CD4-positive, alpha-beta T cell (primary cell): ENCODE data around the gene BTBD3. TPM values are rescaled to one million over a fixed set of nuclear protein-coding genes. Genes with fewer than 3 reads are reported as not detected.

Experiments
- ATAC-seq: fragments of 200-7000 bp; cut with Tn5 transposase; one replicate; pipeline ENCODE4 v1.10.0; 2022; ENCODE audit warnings: mild to moderate bottlenecking; ENCODE audit not compliant: poor library complexity
- CTCF ChIA-PET: fragments of 350-600 bp; sonication (Branson Sonifier 250); formaldehyde crosslinking; loops from one replicate; lab custom pipeline; 2021; ENCODE audit warnings: antibody characterized with exemption, inconsistent platforms; lab: Charles Lee
- POLR2A ChIA-PET: fragments of 350-600 bp; sonication (Branson Sonifier 250); formaldehyde crosslinking; loops from one replicate; lab custom pipeline; 2021; ENCODE audit warnings: antibody characterized with exemption, inconsistent platforms; lab: Charles Lee
- DNase-seq, 14 experiments: peaks; one replicate each; pipeline ENCODE4 v3.0.0-alpha.2; 2013 to 2020; ENCODE audit warnings: mixed read lengths in 2 of 14
- H3K27ac ChIP-seq, 2 donors: one replicate each; pipeline versions ENCODE4 v1.5.1 to v1.7.0; 2013; ENCODE audit warnings: low read length in 2 of 2, low read depth in 1 of 2, mild to moderate bottlenecking in 1 of 2
- H3K27me3 ChIP-seq, 2 experiments: 1 replicate in 1 of 2; 2 replicates in 1 of 2; pipeline versions ENCODE4 v1.6.1 to v1.7.0; 2013; ENCODE audit warnings: low read length in 2 of 2, control low read depth in 1 of 2, mild to moderate bottlenecking in 1 of 2, moderate library complexity in 1 of 2; ENCODE audit not compliant: insufficient read depth in 2 of 2, control insufficient read depth in 1 of 2
- H3K36me3 ChIP-seq: one replicate; pipeline ENCODE4 v1.6.1; 2013; ENCODE audit warnings: low read length, control low read depth; ENCODE audit not compliant: insufficient read depth
- H3K4me1 ChIP-seq: one replicate; pipeline ENCODE4 v1.6.1; 2013; ENCODE audit warnings: low read length, control low read depth; ENCODE audit not compliant: insufficient read depth
- H3K4me3 ChIP-seq: one replicate; pipeline ENCODE4 v1.5.1; 2013; ENCODE audit warnings: mild to moderate bottlenecking, low read length, moderate library complexity
- H3K9me3 ChIP-seq, 2 experiments: 1 replicate in 1 of 2; 2 replicates in 1 of 2; pipeline versions ENCODE4 v1.6.1 to v1.7.0; 2013; ENCODE audit warnings: low read length in 2 of 2, mild to moderate bottlenecking in 2 of 2, control low read depth in 1 of 2, moderate library complexity in 1 of 2; ENCODE audit not compliant: control insufficient read depth in 1 of 2, insufficient read depth in 1 of 2
- H3K27ac Mint-ChIP-seq: one replicate; pipeline ENCODE4 v1.8.0; 2020; ENCODE audit warnings: mixed read lengths
- H3K27me3 Mint-ChIP-seq: one replicate; pipeline ENCODE4 v1.8.0; 2021; ENCODE audit warnings: mixed read lengths
- H3K36me3 Mint-ChIP-seq: one replicate; pipeline ENCODE4 v1.8.0; 2021; ENCODE audit warnings: low read depth, mixed read lengths
- H3K4me1 Mint-ChIP-seq: one replicate; pipeline ENCODE4 v1.8.0; 2021; ENCODE audit warnings: low read depth, mixed read lengths
- H3K4me3 Mint-ChIP-seq: one replicate; pipeline ENCODE4 v1.8.0; 2020; ENCODE audit warnings: mild to moderate bottlenecking, mixed read lengths
- H3K9me3 Mint-ChIP-seq: one replicate; pipeline ENCODE4 v1.8.0; 2020; ENCODE audit warnings: mixed read lengths
- intact Hi-C, 2 experiments: fragments of 100-400 bp; cut with DNase I in 1 of 2; cut with micrococcal nuclease in 1 of 2; formaldehyde crosslinking; loops; one replicate each; pipeline versions ENCODE4 v1.15.1 to v1.9.0; 2023 to 2025; cut with DNase I, micrococcal nuclease
- total RNA-seq, 174 experiments: library from RNA in 2 of 174; stranded (reverse) in 2 of 174; gene quantifications; one replicate each; pipeline ENCODE4 v1.2.3 and lab custom pipeline; 2021 to 2026
- TF ChIP-seq, protein P1 (sequence below): fragments of 200-600 bp; IDR thresholded peaks from one replicate; pipeline ENCODE4 v1.8.0; 2022; ENCODE audit warnings: antibody characterized with exemption, mild to moderate bottlenecking

The BTBD3 gene
- total RNA-seq, 2 experiments from 2014 or later: 1.0 to 3.9 TPM

DNA sequence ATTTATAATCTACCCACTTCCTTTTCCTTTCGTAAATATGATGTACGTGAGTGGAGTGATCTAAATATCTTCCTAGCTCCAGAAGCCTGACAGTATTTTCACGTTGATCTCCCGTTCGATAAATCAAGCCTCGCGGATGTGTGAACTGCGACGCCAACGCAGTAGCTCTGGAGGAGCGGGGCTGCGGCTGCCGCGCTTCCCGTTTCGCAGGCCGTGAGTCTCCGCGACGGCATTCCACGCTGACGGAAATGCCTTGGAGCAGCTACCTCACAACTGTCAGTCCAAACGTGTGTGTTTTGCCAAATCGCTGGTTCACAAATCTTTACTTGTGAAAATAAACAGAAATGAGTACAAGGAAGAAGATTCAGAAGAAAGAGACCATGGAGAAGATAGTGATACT is 41.2 kb downstream of the BTBD3 start:
- POLR2A ChIA-PET: interaction anchor here (1.1 kb wide), 1 partner anchor 22 kb away, joined by 3 read pairs; no protein-coding TSS in a partner anchor
- peaks cover 0 to 14% of the 10 kb centered on the region in 2 experiments for H3K9me3 ChIP-seq
- no peaks in the 10 kb centered on the region for H3K27me3 ChIP-seq

DNA sequence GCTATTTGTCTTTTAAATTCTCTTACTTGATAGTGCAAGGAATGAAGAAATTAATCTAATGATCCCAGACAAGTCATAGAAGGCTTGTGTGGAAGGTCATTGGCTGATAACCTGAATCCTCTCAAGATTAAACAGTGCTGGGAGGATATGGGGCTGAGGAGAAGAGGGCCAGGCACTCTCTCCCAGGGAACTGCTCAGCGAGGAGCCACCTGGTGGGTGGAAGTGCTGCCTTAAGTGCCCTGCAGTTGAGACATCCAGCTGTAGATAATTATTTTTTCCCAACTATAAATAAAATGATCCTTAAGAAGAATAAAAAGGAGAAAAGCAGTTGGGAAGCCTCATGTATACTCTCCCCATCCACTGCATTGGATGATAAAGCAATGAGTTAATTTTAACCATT is 47.9 kb downstream of the BTBD3 start:
- H3K27me3 ChIP-seq: no peaks in the 10 kb centered on the region
- ChIA-PET CTCF (no interaction called here), POLR2A (no interaction called here)
- Mint-ChIP-seq H3K9me3 (no peaks in the 10 kb centered on the region), H3K27me3 (no peaks in the 10 kb centered on the region), H3K36me3 (no peaks in the 10 kb centered on the region), H3K27ac (no peak overlapping the region), H3K4me3 (no peak overlapping the region), H3K4me1 (no peaks in the 10 kb centered on the region)
- intact Hi-C loops: no loop called here
- DNase-seq (no peak), ATAC-seq (no peak)
- H3K4me3 ChIP-seq: no peak overlapping the region
- peaks cover 0 to 4% of the 10 kb centered on the region in 2 experiments for H3K9me3 ChIP-seq
- no peaks in the 10 kb centered on the region for H3K36me3 ChIP-seq
- TF ChIP-seq, protein P1, sequence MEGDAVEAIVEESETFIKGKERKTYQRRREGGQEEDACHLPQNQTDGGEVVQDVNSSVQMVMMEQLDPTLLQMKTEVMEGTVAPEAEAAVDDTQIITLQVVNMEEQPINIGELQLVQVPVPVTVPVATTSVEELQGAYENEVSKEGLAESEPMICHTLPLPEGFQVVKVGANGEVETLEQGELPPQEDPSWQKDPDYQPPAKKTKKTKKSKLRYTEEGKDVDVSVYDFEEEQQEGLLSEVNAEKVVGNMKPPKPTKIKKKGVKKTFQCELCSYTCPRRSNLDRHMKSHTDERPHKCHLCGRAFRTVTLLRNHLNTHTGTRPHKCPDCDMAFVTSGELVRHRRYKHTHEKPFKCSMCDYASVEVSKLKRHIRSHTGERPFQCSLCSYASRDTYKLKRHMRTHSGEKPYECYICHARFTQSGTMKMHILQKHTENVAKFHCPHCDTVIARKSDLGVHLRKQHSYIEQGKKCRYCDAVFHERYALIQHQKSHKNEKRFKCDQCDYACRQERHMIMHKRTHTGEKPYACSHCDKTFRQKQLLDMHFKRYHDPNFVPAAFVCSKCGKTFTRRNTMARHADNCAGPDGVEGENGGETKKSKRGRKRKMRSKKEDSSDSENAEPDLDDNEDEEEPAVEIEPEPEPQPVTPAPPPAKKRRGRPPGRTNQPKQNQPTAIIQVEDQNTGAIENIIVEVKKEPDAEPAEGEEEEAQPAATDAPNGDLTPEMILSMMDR: no peak
- no peak overlapping the region for H3K27ac ChIP-seq
- no peaks in the 10 kb centered on the region for H3K4me1 ChIP-seq

More for the DNA sequence above, 41.2 kb downstream of the BTBD3 start:
- Mint-ChIP-seq H3K27ac (no peak overlapping the region), H3K36me3 (no peaks in the 10 kb centered on the region), H3K27me3 (no peaks in the 10 kb centered on the region), H3K9me3 (peaks cover 2% of the 10 kb centered on the region), H3K4me3 (no peak overlapping the region), H3K4me1 (peaks cover 4% of the 10 kb centered on the region)
- TF ChIP-seq, protein P1: no peak
- DNase-seq (no peak), ATAC-seq (no peak)
- no peak overlapping the region for H3K4me3 ChIP-seq
- H3K27ac ChIP-seq: no peak overlapping the region
- CTCF ChIA-PET: no interaction called here
- H3K4me1 ChIP-seq: no peaks in the 10 kb centered on the region
- no peaks in the 10 kb centered on the region for H3K36me3 ChIP-seq
- intact Hi-C loops: no loop called here

DNA sequence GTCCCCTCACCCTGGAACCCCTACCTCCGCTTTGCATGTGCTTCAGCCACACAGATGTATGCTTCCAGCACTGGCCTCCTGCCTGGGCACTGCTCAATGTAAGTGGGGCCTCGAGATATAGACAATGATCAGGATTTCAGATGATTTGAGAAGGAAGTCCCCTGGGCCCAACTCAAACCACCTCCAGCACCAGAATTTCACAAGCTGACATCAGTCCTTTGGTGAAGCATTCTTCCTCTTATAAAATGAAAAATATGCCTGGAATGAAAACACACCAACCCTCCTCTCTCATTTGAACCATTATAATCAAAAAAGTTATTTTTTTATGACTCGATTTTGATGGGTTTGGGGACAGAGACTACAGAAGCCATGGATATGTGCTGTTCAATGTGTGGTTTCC is 48.5 kb downstream of the BTBD3 start:
- no peaks in the 10 kb centered on the region for H3K4me1 ChIP-seq
- H3K36me3 Mint-ChIP-seq: no peaks in the 10 kb centered on the region
- TF ChIP-seq, protein P1: no peak
- H3K27ac Mint-ChIP-seq: no peak overlapping the region
- no peak for DNase-seq
- H3K4me1 Mint-ChIP-seq: no peaks in the 10 kb centered on the region
- POLR2A ChIA-PET: no interaction called here
- intact Hi-C loops: no loop called here
- H3K27me3 ChIP-seq: no peaks in the 10 kb centered on the region
- no peak for ATAC-seq
- no peak overlapping the region for H3K4me3 ChIP-seq
- peaks cover 0 to 5% of the 10 kb centered on the region in 2 experiments for H3K9me3 ChIP-seq
- H3K27ac ChIP-seq: no peak overlapping the region
- CTCF ChIA-PET: no interaction called here
- H3K36me3 ChIP-seq: no peaks in the 10 kb centered on the region
- no peaks in the 10 kb centered on the region for H3K27me3 Mint-ChIP-seq
- H3K9me3 Mint-ChIP-seq: no peaks in the 10 kb centered on the region
- H3K4me3 Mint-ChIP-seq: no peak overlapping the region
